Measurements from ENCODE around the gene ARHGAP28. TPM values are rescaled to one million over a fixed set of nuclear protein-coding genes. Genes with fewer than 3 reads are reported as not detected.
"Not testable (repeated sequence)": the region's sequence is repeated elsewhere in the genome, so short reads cannot be mapped to it uniquely, and the experiment has no call there.

ARHGAP28 gene
- total and polyA plus RNA-seq, 11 donors = 0.42 to 7.5 (median 1.8) TPM

DNA sequence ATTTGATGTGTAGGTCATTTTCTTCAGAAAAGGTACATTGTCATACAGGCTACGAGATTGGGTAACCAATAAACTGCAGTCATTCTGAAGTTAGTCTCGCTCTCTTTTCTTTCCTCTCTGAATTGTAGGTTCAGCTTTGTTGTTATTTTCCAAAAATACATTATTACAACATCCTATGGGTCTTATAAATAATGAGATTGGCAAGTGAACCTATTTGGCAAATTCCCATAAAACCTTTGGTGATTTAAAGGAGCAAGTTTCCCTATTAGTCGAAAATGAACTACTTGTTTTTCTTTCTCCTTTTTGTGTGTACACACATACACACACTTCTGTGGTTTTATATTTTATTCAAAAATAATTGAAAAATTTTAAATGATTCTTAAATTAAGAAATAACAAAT is 67.0 kb downstream of the ARHGAP28 start:
- intact Hi-C loops (cut with DNase I) = loop anchor here in 1 of 10 donors (10.0 kb wide), 1 partner anchor 62 kb away; no protein-coding TSS in a partner anchor
- Histone ChIP-seq H3K4me3 (no peak overlapping the region), H3K4me1 (no peaks in the 10 kb centered on the region), H3K27ac (no peak overlapping the region), H3K27me3 (no peaks in the 10 kb centered on the region), H3K9me3 (peaks cover 0 to 11% (median 0%) of the 10 kb centered on the region in 12 donors), H3K36me3 (no peaks in the 10 kb centered on the region)
- 93 to 98% (median 97%) methylated on average over 3 of the region's 3 CpGs for WGBS, 4 donors
- DNase-seq (no peak), ATAC-seq (no peak)
- TF ChIP-seq POLR2A (IDR thresholded peaks at IDR 0.05) = no peak
- TF ChIP-seq, protein P1, sequence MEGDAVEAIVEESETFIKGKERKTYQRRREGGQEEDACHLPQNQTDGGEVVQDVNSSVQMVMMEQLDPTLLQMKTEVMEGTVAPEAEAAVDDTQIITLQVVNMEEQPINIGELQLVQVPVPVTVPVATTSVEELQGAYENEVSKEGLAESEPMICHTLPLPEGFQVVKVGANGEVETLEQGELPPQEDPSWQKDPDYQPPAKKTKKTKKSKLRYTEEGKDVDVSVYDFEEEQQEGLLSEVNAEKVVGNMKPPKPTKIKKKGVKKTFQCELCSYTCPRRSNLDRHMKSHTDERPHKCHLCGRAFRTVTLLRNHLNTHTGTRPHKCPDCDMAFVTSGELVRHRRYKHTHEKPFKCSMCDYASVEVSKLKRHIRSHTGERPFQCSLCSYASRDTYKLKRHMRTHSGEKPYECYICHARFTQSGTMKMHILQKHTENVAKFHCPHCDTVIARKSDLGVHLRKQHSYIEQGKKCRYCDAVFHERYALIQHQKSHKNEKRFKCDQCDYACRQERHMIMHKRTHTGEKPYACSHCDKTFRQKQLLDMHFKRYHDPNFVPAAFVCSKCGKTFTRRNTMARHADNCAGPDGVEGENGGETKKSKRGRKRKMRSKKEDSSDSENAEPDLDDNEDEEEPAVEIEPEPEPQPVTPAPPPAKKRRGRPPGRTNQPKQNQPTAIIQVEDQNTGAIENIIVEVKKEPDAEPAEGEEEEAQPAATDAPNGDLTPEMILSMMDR (IDR thresholded peaks at IDR 0.05) = no peak

DNA sequence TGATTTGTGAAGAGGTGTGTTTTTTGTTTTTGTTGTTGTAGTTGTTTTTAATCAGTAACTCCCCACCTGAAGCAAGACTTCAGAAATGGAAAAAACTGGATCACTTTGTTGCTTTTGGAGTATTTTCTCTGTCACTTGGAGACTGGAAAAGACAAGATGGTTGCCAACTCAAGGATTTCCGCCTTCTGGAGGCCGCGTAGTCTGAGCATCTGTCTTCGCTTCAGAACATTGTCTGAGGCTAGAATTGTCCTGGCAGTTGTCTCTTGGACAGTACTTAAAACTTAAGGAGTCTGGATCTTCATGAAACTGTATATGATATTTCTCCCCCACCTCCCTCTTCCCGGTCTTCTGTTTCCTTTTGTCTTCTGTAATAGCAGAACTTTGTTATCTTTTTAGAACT is 67.7 kb downstream of the ARHGAP28 start:
- WGBS, 4 donors = 78 to 97% (median 95%) methylated on average over 5 of the region's 5 CpGs
- Histone ChIP-seq H3K9me3 (peaks cover 0 to 17% (median 2%) of the 10 kb centered on the region in 12 donors), H3K36me3 (no peaks in the 10 kb centered on the region), H3K4me3 (no peak overlapping the region), H3K4me1 (no peaks in the 10 kb centered on the region), H3K27me3 (no peaks in the 10 kb centered on the region), H3K27ac (no peak overlapping the region)
- intact Hi-C loops (cut with DNase I) = loop anchor here in 1 of 10 donors (10.0 kb wide), 1 partner anchor 62 kb away; no protein-coding TSS in a partner anchor
- no peak for TF ChIP-seq POLR2A (IDR thresholded peaks at IDR 0.05)
- TF ChIP-seq, protein P1 (IDR thresholded peaks at IDR 0.05) = no peak
- ATAC-seq = no peak
- DNase-seq = no peak

DNA sequence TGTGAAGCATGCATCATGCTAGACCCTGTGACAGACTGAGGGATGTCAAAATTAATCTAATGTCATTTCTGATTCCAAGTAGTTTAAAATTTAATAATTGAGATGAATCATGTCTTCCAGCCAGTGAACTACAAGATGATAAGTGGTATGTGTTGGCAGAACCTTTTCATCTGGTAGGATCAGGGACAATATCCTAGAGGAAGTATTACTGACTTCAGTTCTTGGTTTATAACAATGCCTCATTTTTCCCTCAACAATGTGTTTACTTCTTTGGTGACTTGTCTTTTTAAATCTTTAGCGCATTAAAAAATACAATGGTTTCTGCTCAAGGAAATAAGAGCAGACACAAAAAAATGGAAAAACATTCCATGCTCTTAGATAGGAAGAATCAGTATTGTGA is 69.4 kb downstream of the ARHGAP28 start:
- ATAC-seq (no peak), DNase-seq (no peak)
- H3K27me3 ChIP-seq = no peaks in the 10 kb centered on the region
- intact Hi-C loops (cut with DNase I) = loop anchor here in 1 of 10 donors (10.0 kb wide), 1 partner anchor 64 kb away; no protein-coding TSS in a partner anchor
- H3K4me1 ChIP-seq = no peaks in the 10 kb centered on the region
- WGBS, 4 donors = 67 to 78% (median 74%) methylated on average over 1 of the region's 1 CpG
- no peak overlapping the region for H3K4me3 ChIP-seq
- TF ChIP-seq, protein P1 (IDR thresholded peaks at IDR 0.05) = no peak
- TF ChIP-seq POLR2A (IDR thresholded peaks at IDR 0.05) = no peak
- H3K27ac ChIP-seq = no peak overlapping the region
- H3K9me3 ChIP-seq = peaks cover 0 to 34% (median 12%) of the 10 kb centered on the region in 12 donors
- no peaks in the 10 kb centered on the region for H3K36me3 ChIP-seq

DNA sequence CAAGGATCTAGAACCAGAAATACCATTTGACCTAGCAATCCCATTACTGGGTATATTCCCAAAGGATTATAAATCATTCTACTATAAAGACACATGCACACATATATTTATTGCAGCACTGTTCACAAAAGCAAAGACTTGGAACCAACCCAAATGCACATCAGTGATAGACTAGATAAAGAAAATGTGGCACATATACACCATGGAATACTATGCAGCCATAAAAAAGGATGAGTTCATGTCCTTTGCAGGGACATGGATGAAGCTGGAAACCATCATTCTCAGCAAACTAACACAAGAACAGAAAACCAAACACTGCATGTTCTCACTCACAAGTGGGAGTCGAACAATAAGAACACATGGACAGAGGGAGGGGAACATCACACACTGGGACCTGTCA is 70.8 kb downstream of the ARHGAP28 start:
- H3K27ac ChIP-seq; H3K36me3 ChIP-seq; H3K4me1 ChIP-seq; DNase-seq; H3K4me3 ChIP-seq; H3K27me3 ChIP-seq; ATAC-seq; intact Hi-C loops (cut with DNase I): not testable (repeated sequence)
- 95 to 97% (median 96%) methylated on average over 1 of the region's 1 CpG for WGBS, 4 donors
- peaks cover 0 to 37% (median 12%) of the 10 kb centered on the region in 12 donors for H3K9me3 ChIP-seq
